CD14-positive monocyte (primary cell): ENCODE results near the gene ZNF407. TPM values are rescaled to one million over a fixed set of nuclear protein-coding genes. Genes with fewer than 3 reads are reported as not detected.

ENCODE experiments used
- DNase-seq, 3 donors: peaks; one replicate each; pipeline ENCODE4 v3.0.0-alpha.2; 2011 to 2022
- H2AFZ ChIP-seq: 2 replicates; pipeline ENCODE4 v1.6.0; 2012; ENCODE audit warnings: mild to moderate bottlenecking, low read depth, low read length, inconsistent platforms; ENCODE audit not compliant: insufficient read depth, poor library complexity, severe bottlenecking
- H3K27ac ChIP-seq, 2 donors: 1 replicate in 1 of 2; 2 replicates in 1 of 2; pipeline ENCODE4 v1.5.1; 2012 to 2013; ENCODE audit warnings: low read length in 2 of 2, control low read depth in 1 of 2, inconsistent platforms in 1 of 2, low read depth in 1 of 2, mild to moderate bottlenecking in 1 of 2
- H3K27me3 ChIP-seq, 2 donors: one replicate each; pipeline versions ENCODE4 v1.6.0 to v1.6.1; 2011 to 2013; ENCODE audit warnings: low read length in 2 of 2; ENCODE audit not compliant: control insufficient read depth in 2 of 2, insufficient read depth in 2 of 2
- H3K36me3 ChIP-seq, 2 donors: replicated peaks in 1 of 2; 1 replicate in 1 of 2; 2 replicates in 1 of 2; pipeline versions ENCODE4 v1.5.1 to v1.6.1; 2012 to 2013; ENCODE audit warnings: low read length in 2 of 2, control low read depth in 1 of 2, inconsistent platforms in 1 of 2, mild to moderate bottlenecking in 1 of 2; ENCODE audit not compliant: insufficient read depth in 2 of 2, control insufficient read depth in 1 of 2
- H3K4me1 ChIP-seq, 2 donors: 1 replicate in 1 of 2; 2 replicates in 1 of 2; pipeline versions ENCODE4 v1.5.1 to v1.6.1; 2012 to 2013; ENCODE audit warnings: low read length in 2 of 2, control low read depth in 1 of 2, inconsistent platforms in 1 of 2, mild to moderate bottlenecking in 1 of 2, moderate library complexity in 1 of 2; ENCODE audit not compliant: insufficient read depth in 2 of 2, control insufficient read depth in 1 of 2
- H3K4me2 ChIP-seq: replicated peaks from 2 replicates; pipeline ENCODE3; 2012; ENCODE audit warnings: low read length, moderate library complexity, mild to moderate bottlenecking; ENCODE audit not compliant: poor library complexity, severe bottlenecking; ENCODE audit errors: extremely low read depth
- H3K4me3 ChIP-seq, 3 experiments: fragments of 200-600 bp in 1 of 3; sonication (generic) in 1 of 3; replicated peaks in 1 of 3; 1 replicate in 2 of 3; 2 replicates in 1 of 3; pipeline ENCODE4 v1.5.1; 2011 to 2013; ENCODE audit warnings: low read length in 3 of 3, mild to moderate bottlenecking in 3 of 3, control low read depth in 2 of 3, low read depth in 2 of 3, inconsistent platforms in 1 of 3, moderate library complexity in 1 of 3
- H3K79me2 ChIP-seq: 2 replicates; pipeline ENCODE4 v1.6.0; 2012; ENCODE audit warnings: mild to moderate bottlenecking, control low read depth, inconsistent platforms, low read length, moderate library complexity; ENCODE audit not compliant: insufficient read depth
- H3K9ac ChIP-seq: 2 replicates; pipeline ENCODE4 v1.6.0; 2017; ENCODE audit warnings: low read length, mild to moderate bottlenecking; ENCODE audit not compliant: insufficient read depth, poor library complexity, severe bottlenecking
- H3K9me3 ChIP-seq, 2 donors: replicated peaks in 1 of 2; 1 replicate in 1 of 2; 2 replicates in 1 of 2; pipeline versions ENCODE4 v1.5.1 to v1.6.1; 2012 to 2013; ENCODE audit warnings: low read length in 2 of 2, control low read depth in 1 of 2; ENCODE audit not compliant: control insufficient read depth in 1 of 2, insufficient read depth in 1 of 2
- H4K20me1 ChIP-seq: 2 replicates; pipeline ENCODE4 v1.6.0; 2012; ENCODE audit warnings: mild to moderate bottlenecking, low read length, control low read depth, moderate library complexity; ENCODE audit not compliant: insufficient read depth
- H3K27ac Mint-ChIP-seq, 7 donors: one replicate each; pipeline ENCODE4 v1.8.0; 2020; ENCODE audit warnings: mild to moderate bottlenecking in 7 of 7, mixed read lengths in 7 of 7, moderate library complexity in 6 of 7, inconsistent platforms in 2 of 7
- H3K27me3 Mint-ChIP-seq, 3 donors: one replicate each; pipeline ENCODE4 v1.8.0; 2021 to 2022; ENCODE audit warnings: low read depth in 3 of 3, mild to moderate bottlenecking in 3 of 3, mixed read lengths in 3 of 3, moderate library complexity in 3 of 3, inconsistent platforms in 1 of 3
- H3K36me3 Mint-ChIP-seq, 2 donors: one replicate each; pipeline ENCODE4 v1.8.0; 2020; ENCODE audit warnings: mixed read lengths in 2 of 2, inconsistent platforms in 1 of 2, mild to moderate bottlenecking in 1 of 2
- H3K4me1 Mint-ChIP-seq: one replicate; pipeline ENCODE4 v1.8.0; 2020; ENCODE audit warnings: mild to moderate bottlenecking, mixed read lengths
- H3K4me3 Mint-ChIP-seq, 2 donors: one replicate each; pipeline ENCODE4 v1.8.0; 2020; ENCODE audit warnings: mild to moderate bottlenecking in 2 of 2, mixed read lengths in 2 of 2, moderate library complexity in 1 of 2
- H3K9me3 Mint-ChIP-seq, 7 donors: one replicate each; pipeline ENCODE4 v1.8.0; 2020 to 2022; ENCODE audit warnings: mixed read lengths in 7 of 7, mild to moderate bottlenecking in 6 of 7, moderate library complexity in 6 of 7, inconsistent platforms in 2 of 7
- CTCF ChIP-seq: fragments of 200-600 bp; IDR thresholded peaks from one replicate; pipeline ENCODE4 v1.8.0; 2022; ENCODE audit warnings: antibody characterized with exemption, mild to moderate bottlenecking
- WGBS: methylation state at CpG from one replicate; pipeline ENCODE4 v1.1.5; 2013; ENCODE audit warnings: missing lambda C conversion rate; ENCODE audit not compliant: insufficient coverage; 5-methylcytosine and 5-hydroxymethylcytosine counted together
- intact Hi-C, 2 donors: fragments of 100-400 bp; cut with micrococcal nuclease; formaldehyde crosslinking; loops; one replicate each; pipeline versions ENCODE4 v1.15.0 to v1.15.1; 2023
- polyA plus RNA-seq, 3 donors: library from polyadenylated mRNA; depleted of rRNA in 1 of 3; unstranded in 2 of 3; stranded (reverse) in 1 of 3; fragments of 300-500 nt in 2 of 3; fragments of >200 nt in 1 of 3; fragmentation: Illumina TruSeq in 2 of 3; gene quantifications; 1 replicate in 2 of 3; 2 replicates in 1 of 3; pipeline ENCODE4 v1.2.3, GENCODE V29; 2012 to 2021

Gene ZNF407
- polyA plus RNA-seq, 3 donors = 1.3 to 3.6 (median 1.6) TPM

- Histone ChIP-seq H3K27ac (no peak overlapping the region), H3K4me2 (no peak overlapping the region), H4K20me1 (no peaks in the 10 kb centered on the region), H3K9me3 (no peaks in the 10 kb centered on the region), H3K79me2 (no peaks in the 10 kb centered on the region), H3K4me1 (no peaks in the 10 kb centered on the region), H3K4me3 (no peak overlapping the region), H3K36me3 (no peaks in the 10 kb centered on the region), H3K27me3 (no peaks in the 10 kb centered on the region), H2AFZ (no peak overlapping the region), H3K9ac (no peak overlapping the region)
- Mint-ChIP-seq H3K9me3 (peaks cover 0 to 6% (median 4%) of the 10 kb centered on the region in 7 donors), H3K27ac (no peak overlapping the region), H3K4me3 (no peak overlapping the region), H3K27me3 (no peaks in the 10 kb centered on the region), H3K36me3 (no peaks in the 10 kb centered on the region), H3K4me1 (peaks cover 2% of the 10 kb centered on the region)
- intact Hi-C loops = no loop called here
- no peak for TF ChIP-seq CTCF
- no peak for DNase-seq
- WGBS = 100% methylated on average over 4 of the region's 5 CpGs
Observed at GRCh38 chr18:75113455-75113854, 515.8 kb downstream of the ZNF407 start.

GRCh38 chr18:75114231-75114764 lies 516.6 kb downstream of the ZNF407 start:
- Histone ChIP-seq H3K9ac (no peak overlapping the region), H3K4me2 (no peak overlapping the region), H3K4me3 (no peak overlapping the region), H3K79me2 (no peaks in the 10 kb centered on the region), H3K27ac (no peak overlapping the region), H3K4me1 (no peaks in the 10 kb centered on the region), H3K27me3 (no peaks in the 10 kb centered on the region), H3K9me3 (no peaks in the 10 kb centered on the region), H3K36me3 (no peaks in the 10 kb centered on the region), H2AFZ (no peak overlapping the region), H4K20me1 (no peaks in the 10 kb centered on the region)
- Mint-ChIP-seq H3K27me3 (no peaks in the 10 kb centered on the region), H3K4me3 (no peak overlapping the region), H3K4me1 (peaks cover 2% of the 10 kb centered on the region), H3K36me3 (no peaks in the 10 kb centered on the region), H3K9me3 (peaks cover 0 to 6% (median 4%) of the 10 kb centered on the region in 7 donors), H3K27ac (no peak overlapping the region)
- intact Hi-C loops = no loop called here
- no peak for TF ChIP-seq CTCF
- 84% methylated on average over 3 of the region's 6 CpGs for WGBS
- DNase-seq = peak in 2 of 3 donors; percentile 3 to 22

Other genes starting within 250 kb of the ZNF407 start
- not detected for gene DIPK1C, start 140.6 kb upstream of the ZNF407 start, polyA plus RNA-seq
- gene CNDP2, start 101.5 kb upstream of the ZNF407 start, polyA plus RNA-seq = 100 to 1,000 TPM; 103 to 186 (median 122) TPM
- not detected for gene CNDP1, start 63.4 kb upstream of the ZNF407 start, polyA plus RNA-seq